ENCODE measurements around the gene OR2AP1.
"Not testable (repeated sequence)": the region's sequence is repeated elsewhere in the genome, so short reads cannot be mapped to it uniquely, and the experiment has no call there.

OR2AP1 gene

GRCh38 chr12:55582066-55582465, 9.8 kb downstream of the OR2AP1 start:
- no peak for TF ChIP-seq CTCF (IDR thresholded peaks at IDR 0.05)
- H3K36me3 ChIP-seq (ENCODE audit: control insufficient read depth, insufficient read depth, low read length) = no peaks in the 10 kb centered on the region
- no peak overlapping the region for H3K9ac ChIP-seq
- H2AFZ ChIP-seq = no peak overlapping the region
- H3K27ac ChIP-seq = no peak overlapping the region
- no peak overlapping the region for H3K4me3 ChIP-seq (ENCODE audit: low read depth, low read length)
- H3K79me2 ChIP-seq = no peaks in the 10 kb centered on the region
- no peaks in the 10 kb centered on the region for H3K9me3 ChIP-seq (ENCODE audit: control insufficient read depth, low read length)
- no peaks in the 10 kb centered on the region for H3K27me3 ChIP-seq (ENCODE audit: control insufficient read depth, insufficient read depth, low read length)
- H3K4me1 ChIP-seq = no peaks in the 10 kb centered on the region
- H3K4me2 ChIP-seq (ENCODE audit: low read length) = no peak overlapping the region

- Histone ChIP-seq H3K79me2 (no peaks in the 10 kb centered on the region), H3K36me3 (ENCODE audit: control insufficient read depth, insufficient read depth, low read length) (no peaks in the 10 kb centered on the region), H2AFZ (no peak overlapping the region), H3K4me1 (no peaks in the 10 kb centered on the region), H3K9ac (no peak overlapping the region), H3K27me3 (ENCODE audit: control insufficient read depth, insufficient read depth, low read length) (no peaks in the 10 kb centered on the region), H3K9me3 (ENCODE audit: control insufficient read depth, low read length) (no peaks in the 10 kb centered on the region), H3K4me2 (ENCODE audit: low read length) (no peak overlapping the region), H3K27ac (no peak overlapping the region), H3K4me3 (ENCODE audit: low read depth, low read length) (no peak overlapping the region)
- no peak for TF ChIP-seq CTCF (IDR thresholded peaks at IDR 0.05)
These were observed 13.5 kb downstream of the OR2AP1 start for GRCh38 chr12:55585817-55586216.

- not testable (repeated sequence) for H3K79me2 ChIP-seq; H3K27ac ChIP-seq; H3K4me1 ChIP-seq; H2AFZ ChIP-seq; H3K9me3 ChIP-seq (ENCODE audit: control insufficient read depth, low read length); H3K4me3 ChIP-seq (ENCODE audit: low read depth, low read length); H3K36me3 ChIP-seq (ENCODE audit: control insufficient read depth, insufficient read depth, low read length); H3K27me3 ChIP-seq (ENCODE audit: control insufficient read depth, insufficient read depth, low read length); H3K9ac ChIP-seq; H3K4me2 ChIP-seq (ENCODE audit: low read length)
These were observed 17.9 kb downstream of the OR2AP1 start for GRCh38 chr12:55590152-55590551.

- Histone ChIP-seq H3K27me3 (ENCODE audit: control insufficient read depth, insufficient read depth, low read length) (no peaks in the 10 kb centered on the region), H3K9me3 (ENCODE audit: control insufficient read depth, low read length) (no peaks in the 10 kb centered on the region), H3K27ac (no peak overlapping the region), H3K79me2 (no peaks in the 10 kb centered on the region), H3K4me3 (ENCODE audit: low read depth, low read length) (no peak overlapping the region), H2AFZ (no peak overlapping the region), H3K36me3 (ENCODE audit: control insufficient read depth, insufficient read depth, low read length) (no peaks in the 10 kb centered on the region), H3K4me2 (ENCODE audit: low read length) (no peak overlapping the region), H3K9ac (no peak overlapping the region), H3K4me1 (no peaks in the 10 kb centered on the region)
- no peak for TF ChIP-seq CTCF (IDR thresholded peaks at IDR 0.05)
These were observed 35.7 kb downstream of the OR2AP1 start for GRCh38 chr12:55607821-55608594.

- H3K4me3 ChIP-seq (ENCODE audit: low read depth, low read length) = no peak overlapping the region
- H2AFZ ChIP-seq = no peak overlapping the region
- H3K4me1 ChIP-seq = no peaks in the 10 kb centered on the region
- no peak overlapping the region for H3K27ac ChIP-seq
- H3K79me2 ChIP-seq = no peaks in the 10 kb centered on the region
- no peaks in the 10 kb centered on the region for H3K27me3 ChIP-seq (ENCODE audit: control insufficient read depth, insufficient read depth, low read length)
- H3K36me3 ChIP-seq (ENCODE audit: control insufficient read depth, insufficient read depth, low read length) = no peaks in the 10 kb centered on the region
- H3K9ac ChIP-seq = no peak overlapping the region
- H3K4me2 ChIP-seq (ENCODE audit: low read length) = no peak overlapping the region
- H3K9me3 ChIP-seq (ENCODE audit: control insufficient read depth, low read length) = no peaks in the 10 kb centered on the region
- no peak for TF ChIP-seq CTCF (IDR thresholded peaks at IDR 0.05)
These were observed 38.3 kb downstream of the OR2AP1 start for GRCh38 chr12:55610598-55610997.

Measured in parathyroid adenoma (tissue), 2 donors.